Mucosa of rectum (tissue), 2 donors: ENCODE data around the gene FAIM.
"Not testable (repeated sequence)": the region's sequence is repeated elsewhere in the genome, so short reads cannot be mapped to it uniquely, and the experiment has no call there.

Experiments
- H3K27ac ChIP-seq, 2 donors: one replicate each; pipeline ENCODE4 v1.7.0; 2013; ENCODE audit warnings: inconsistent platforms in 2 of 2, low read depth in 2 of 2, low read length in 2 of 2
- H3K27me3 ChIP-seq, 2 donors: one replicate each; pipeline ENCODE4 v1.7.0; 2013; ENCODE audit warnings: low read length in 2 of 2; ENCODE audit not compliant: control insufficient read depth in 2 of 2, insufficient read depth in 2 of 2
- H3K36me3 ChIP-seq, 2 donors: one replicate each; pipeline ENCODE4 v1.7.0; 2013; ENCODE audit warnings: low read length in 2 of 2; ENCODE audit not compliant: control insufficient read depth in 2 of 2, insufficient read depth in 2 of 2
- H3K4me1 ChIP-seq, 2 donors: one replicate each; pipeline ENCODE4 v1.7.0; 2013; ENCODE audit warnings: low read length in 2 of 2, mild to moderate bottlenecking in 1 of 2; ENCODE audit not compliant: control insufficient read depth in 2 of 2, insufficient read depth in 2 of 2
- H3K4me3 ChIP-seq, 2 donors: one replicate each; pipeline ENCODE4 v1.7.0; 2013; ENCODE audit warnings: low read length in 2 of 2
- H3K9ac ChIP-seq, 2 donors: one replicate each; pipeline ENCODE4 v1.7.0; 2013; ENCODE audit warnings: low read length in 2 of 2, low read depth in 1 of 2, mild to moderate bottlenecking in 1 of 2
- H3K9me3 ChIP-seq, 2 donors: one replicate each; pipeline ENCODE4 v1.7.0; 2013; ENCODE audit warnings: low read length in 2 of 2; ENCODE audit not compliant: control insufficient read depth in 2 of 2
- donor health status: healthy.
- donor health status: Normal muscosa, but diverticular disease.

FAIM gene

GRCh38 chr3:138578961-138579574, 29.5 kb upstream of the FAIM start:
- Histone ChIP-seq H3K9me3 (no peaks in the 10 kb centered on the region), H3K4me3 (no peak overlapping the region), H3K27ac (no peak overlapping the region), H3K27me3 (no peaks in the 10 kb centered on the region), H3K4me1 (no peaks in the 10 kb centered on the region), H3K9ac (no peak overlapping the region), H3K36me3 (no peaks in the 10 kb centered on the region)

GRCh38 chr3:138587374-138587773, 21.2 kb upstream of the FAIM start:
- H3K27me3 ChIP-seq: no peaks in the 10 kb centered on the region
- H3K27ac ChIP-seq: no peak overlapping the region
- H3K36me3 ChIP-seq: no peaks in the 10 kb centered on the region
- H3K9me3 ChIP-seq: no peaks in the 10 kb centered on the region
- H3K9ac ChIP-seq: no peak overlapping the region
- H3K4me1 ChIP-seq: peaks cover 5 to 12% of the 10 kb centered on the region in 2 donors
- H3K4me3 ChIP-seq: no peak overlapping the region

DNA sequence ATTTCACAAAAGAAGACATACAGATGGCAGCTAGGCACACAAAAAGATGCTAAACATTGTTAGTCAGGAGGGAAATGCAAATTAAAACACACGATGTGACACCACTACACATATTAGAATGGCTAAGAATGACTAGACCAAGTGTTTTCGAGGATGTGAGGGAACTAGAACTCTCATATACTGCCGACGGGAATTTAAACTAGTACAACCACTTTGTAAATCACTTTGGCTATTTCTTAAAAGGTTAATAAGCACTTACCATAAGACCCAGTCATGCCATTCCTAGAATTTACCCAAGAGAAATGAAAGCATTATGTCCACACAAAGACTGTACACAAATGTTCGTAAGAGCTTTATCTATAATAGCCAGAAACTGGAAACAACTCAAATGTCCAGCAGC, 20.1 kb upstream of the FAIM start:
- no peak overlapping the region for H3K9ac ChIP-seq
- H3K27me3 ChIP-seq: no peaks in the 10 kb centered on the region
- H3K36me3 ChIP-seq: no peaks in the 10 kb centered on the region
- peaks cover 8 to 19% of the 10 kb centered on the region in 2 donors for H3K4me1 ChIP-seq
- H3K9me3 ChIP-seq: no peaks in the 10 kb centered on the region
- H3K27ac ChIP-seq: no peak overlapping the region
- no peak overlapping the region for H3K4me3 ChIP-seq

DNA sequence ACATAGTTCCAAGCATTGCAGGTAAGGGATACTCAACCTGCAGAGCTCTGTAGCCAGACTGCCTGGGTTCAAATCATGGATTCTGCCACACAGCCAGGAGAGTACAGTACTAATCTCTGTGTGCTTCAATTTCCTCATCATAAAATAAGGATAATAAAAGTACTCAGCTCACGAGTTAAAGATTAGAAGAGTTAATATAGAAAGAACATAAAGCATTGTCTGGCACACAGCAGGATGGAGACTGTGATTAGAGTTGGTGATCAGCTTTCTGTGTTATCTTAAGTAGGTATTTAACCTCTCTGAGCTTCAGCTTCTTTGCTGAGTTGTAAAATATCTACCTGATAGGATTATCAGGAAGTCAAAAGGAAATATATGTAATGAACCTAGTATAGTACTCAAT, 17.2 kb upstream of the FAIM start:
- Histone ChIP-seq H3K36me3 (no peaks in the 10 kb centered on the region), H3K9me3 (no peaks in the 10 kb centered on the region), H3K27me3 (no peaks in the 10 kb centered on the region), H3K4me3 (no peak overlapping the region), H3K9ac (no peak overlapping the region), H3K4me1 (peaks cover 8 to 22% of the 10 kb centered on the region in 2 donors), H3K27ac (no peak overlapping the region)

- Histone ChIP-seq H3K4me1 (peaks cover 11 to 24% of the 10 kb centered on the region in 2 donors), H3K36me3 (no peaks in the 10 kb centered on the region), H3K4me3 (peak overlapping the region; percentile 82 to 88), H3K27ac (peak overlapping the region; percentile 86 to 93), H3K27me3 (no peaks in the 10 kb centered on the region), H3K9me3 (no peaks in the 10 kb centered on the region), H3K9ac (peak overlapping the region; percentile 79 to 96)
Observed at GRCh38 chr3:138593488-138594149, 15.0 kb upstream of the FAIM start.

DNA sequence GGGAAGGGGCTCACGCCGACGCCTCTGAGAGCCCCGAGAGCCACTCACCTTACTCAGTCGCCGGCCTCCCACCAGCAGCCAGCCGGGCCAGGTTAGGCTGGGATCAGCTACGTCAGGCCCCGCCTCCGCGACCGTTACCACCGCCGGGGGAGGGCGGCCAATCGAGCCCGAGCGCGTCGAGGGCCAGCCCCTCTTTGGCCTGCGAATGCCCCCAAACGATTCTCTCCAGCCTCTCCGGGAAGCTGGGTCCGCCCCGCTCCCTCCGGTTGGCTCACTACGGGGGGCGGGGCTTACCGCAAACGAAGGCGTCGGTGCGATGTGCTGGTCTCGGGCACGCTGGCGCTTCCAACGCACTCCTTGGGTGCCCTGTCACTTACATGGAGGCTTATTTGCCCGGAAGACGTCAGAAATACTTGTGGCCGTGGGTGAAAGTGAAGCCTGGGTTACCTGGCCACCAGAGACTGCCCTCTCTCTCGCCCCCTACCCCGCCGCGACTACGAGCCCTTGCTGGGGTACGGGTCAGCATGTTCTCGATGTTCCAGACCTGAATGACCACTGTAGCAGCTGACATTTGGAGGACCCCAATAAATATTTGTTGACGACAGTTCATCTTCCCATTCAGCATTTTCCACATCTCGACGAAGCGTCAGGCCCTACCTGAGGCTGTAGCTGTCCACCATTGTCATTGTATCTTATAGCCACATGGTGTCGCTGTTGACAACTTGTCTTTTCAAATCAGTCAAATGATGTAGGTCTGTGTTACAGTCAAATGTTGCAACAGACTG, 14.2 kb upstream of the FAIM start, which contains the start of gene CEP70:
TSS of gene CEP70 (minus strand) at position 111 of the 785 bp plus-strand sequence. CDS start 21,333 bp downstream, outside the sequence.
- Histone ChIP-seq H3K4me1 (peaks cover 11 to 24% of the 10 kb centered on the region in 2 donors), H3K27me3 (no peaks in the 10 kb centered on the region), H3K36me3 (no peaks in the 10 kb centered on the region), H3K9me3 (no peaks in the 10 kb centered on the region), H3K27ac (peak within 1 kb of the TSS; percentile 86 to 93), H3K9ac (peak within 1 kb of the TSS; percentile 79 to 96), H3K4me3 (peak within 1 kb of the TSS; percentile 82 to 88)

DNA sequence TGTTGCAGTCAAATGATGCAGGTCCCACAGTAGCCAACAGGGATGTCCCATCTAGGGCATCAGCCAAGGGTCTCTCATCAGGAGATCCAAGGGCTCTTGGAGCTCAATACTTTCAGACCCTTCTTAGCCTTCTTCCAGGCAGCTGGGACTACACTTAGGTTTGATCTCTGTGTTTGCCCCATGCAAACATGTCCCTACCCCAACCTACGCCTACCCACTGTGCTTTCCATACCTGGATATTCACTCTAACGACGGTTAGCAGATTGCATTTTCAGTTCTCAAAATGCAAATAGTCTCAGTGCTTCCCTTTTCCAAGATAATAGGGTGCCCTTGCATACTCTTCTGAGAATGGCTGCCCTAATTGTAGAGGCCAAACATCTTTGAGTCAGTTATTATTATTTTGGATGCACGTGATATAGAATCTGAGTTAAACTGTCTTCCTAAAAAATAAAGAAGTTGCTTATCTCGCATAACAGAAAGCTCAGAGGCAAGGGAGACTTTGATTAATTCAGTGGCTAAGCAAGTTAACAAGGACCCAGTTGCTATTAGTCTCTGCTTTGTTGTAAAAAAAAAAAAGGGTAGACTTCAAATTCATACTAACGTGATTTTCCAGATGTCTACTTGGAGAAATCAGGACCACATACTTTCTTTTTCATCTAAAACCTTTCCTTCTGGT, 13.5 kb upstream of the FAIM start:
- Histone ChIP-seq H3K27ac (peak overlapping the region in 1 of 2 donors; percentile 93), H3K4me3 (peak overlapping the region in 1 of 2 donors; percentile 88), H3K27me3 (no peaks in the 10 kb centered on the region), H3K9me3 (no peaks in the 10 kb centered on the region), H3K9ac (peak overlapping the region in 1 of 2 donors; percentile 79), H3K36me3 (no peaks in the 10 kb centered on the region), H3K4me1 (peaks cover 11 to 24% of the 10 kb centered on the region in 2 donors)

DNA sequence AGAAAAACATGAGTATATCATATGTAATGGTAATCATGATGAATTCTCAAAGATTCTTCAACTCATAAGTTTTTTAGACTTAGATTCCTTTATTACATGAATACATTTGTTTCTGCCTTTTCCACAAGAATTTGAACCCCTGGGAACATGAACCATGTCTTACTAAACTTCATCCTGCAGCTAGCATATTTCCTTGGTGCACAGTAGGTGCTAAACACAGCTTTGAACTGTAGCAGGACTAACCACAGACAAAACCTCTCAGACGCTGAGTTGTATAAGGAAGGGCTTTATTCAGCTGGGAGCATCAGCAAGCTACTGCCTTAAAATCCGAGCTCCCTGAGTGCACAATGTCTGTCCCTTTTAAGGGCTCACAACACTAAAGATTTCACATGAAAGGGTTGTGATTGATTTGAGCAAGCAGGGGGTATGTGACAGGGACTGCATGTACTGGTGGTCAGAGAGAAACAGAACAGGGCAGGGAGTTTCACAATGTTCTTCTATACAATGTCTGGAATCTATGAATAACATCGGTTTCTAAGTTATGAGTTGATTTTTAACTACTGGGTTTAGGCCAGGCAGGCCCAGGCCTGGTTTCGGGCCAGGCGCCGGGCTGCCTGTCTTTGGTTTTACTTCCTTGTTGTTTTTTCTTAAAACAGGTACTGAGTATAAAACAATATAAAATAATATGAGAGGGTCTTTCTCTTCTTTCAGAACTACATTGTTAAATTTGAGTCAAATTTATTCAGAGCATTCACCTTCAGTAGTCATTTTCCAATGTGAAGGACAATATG, 11.2 kb upstream of the FAIM start:
- H3K27me3 ChIP-seq, H3K36me3 ChIP-seq, H3K4me3 ChIP-seq, H3K9me3 ChIP-seq: not testable (repeated sequence)
- H3K4me1 ChIP-seq: peaks cover 5 to 12% of the 10 kb centered on the region in 2 donors
- H3K27ac ChIP-seq: peak overlapping the region in 1 of 2 donors; percentile 20
- peak overlapping the region in 1 of 2 donors; percentile 17 for H3K9ac ChIP-seq

DNA sequence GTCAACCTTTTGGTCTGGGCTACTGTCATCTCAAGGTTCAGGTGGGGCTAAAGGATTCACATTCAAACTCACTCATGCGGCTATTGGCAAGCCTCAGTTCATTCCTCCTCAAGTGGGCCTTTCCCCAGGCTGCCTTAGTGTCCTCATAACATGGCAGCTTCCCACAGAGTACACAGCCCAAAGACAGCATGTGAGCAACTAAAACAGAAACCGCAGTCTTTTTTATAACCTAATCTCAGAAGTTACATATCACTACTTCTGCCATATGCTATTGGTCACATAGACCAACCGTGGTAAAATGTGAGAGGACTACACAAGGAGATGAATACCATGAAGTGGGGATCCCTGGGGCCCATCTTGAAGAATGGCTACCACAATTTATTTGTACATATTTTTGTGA, 10.0 kb upstream of the FAIM start:
- no peaks in the 10 kb centered on the region for H3K27me3 ChIP-seq
- no peak overlapping the region for H3K27ac ChIP-seq
- no peaks in the 10 kb centered on the region for H3K36me3 ChIP-seq
- no peak overlapping the region for H3K4me3 ChIP-seq
- H3K9me3 ChIP-seq: no peaks in the 10 kb centered on the region
- no peak overlapping the region for H3K9ac ChIP-seq
- peaks cover 3 to 4% of the 10 kb centered on the region in 2 donors for H3K4me1 ChIP-seq
